Measurements from ENCODE around the gene GUCA1C.

DNA sequence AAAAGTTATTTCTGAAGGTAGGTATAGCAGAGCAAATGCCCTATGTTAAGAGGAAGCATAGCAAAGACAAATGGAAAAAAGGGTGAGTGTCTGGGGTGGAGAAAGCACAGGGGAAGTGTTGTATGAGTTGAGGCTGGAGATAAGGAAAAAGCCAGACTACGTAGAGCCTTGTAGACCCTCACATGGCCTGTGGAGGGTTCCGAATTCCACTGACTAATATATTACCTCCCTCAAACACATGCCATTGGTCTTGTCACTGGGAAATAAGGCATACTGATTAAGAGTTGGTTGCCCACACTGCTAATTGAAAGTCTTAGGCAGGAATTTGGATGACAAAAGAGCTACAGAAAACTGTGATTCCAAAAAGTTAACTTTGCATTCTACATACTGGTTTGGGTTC is 65.9 kb downstream of the GUCA1C start:
- TF ChIP-seq, protein P1, sequence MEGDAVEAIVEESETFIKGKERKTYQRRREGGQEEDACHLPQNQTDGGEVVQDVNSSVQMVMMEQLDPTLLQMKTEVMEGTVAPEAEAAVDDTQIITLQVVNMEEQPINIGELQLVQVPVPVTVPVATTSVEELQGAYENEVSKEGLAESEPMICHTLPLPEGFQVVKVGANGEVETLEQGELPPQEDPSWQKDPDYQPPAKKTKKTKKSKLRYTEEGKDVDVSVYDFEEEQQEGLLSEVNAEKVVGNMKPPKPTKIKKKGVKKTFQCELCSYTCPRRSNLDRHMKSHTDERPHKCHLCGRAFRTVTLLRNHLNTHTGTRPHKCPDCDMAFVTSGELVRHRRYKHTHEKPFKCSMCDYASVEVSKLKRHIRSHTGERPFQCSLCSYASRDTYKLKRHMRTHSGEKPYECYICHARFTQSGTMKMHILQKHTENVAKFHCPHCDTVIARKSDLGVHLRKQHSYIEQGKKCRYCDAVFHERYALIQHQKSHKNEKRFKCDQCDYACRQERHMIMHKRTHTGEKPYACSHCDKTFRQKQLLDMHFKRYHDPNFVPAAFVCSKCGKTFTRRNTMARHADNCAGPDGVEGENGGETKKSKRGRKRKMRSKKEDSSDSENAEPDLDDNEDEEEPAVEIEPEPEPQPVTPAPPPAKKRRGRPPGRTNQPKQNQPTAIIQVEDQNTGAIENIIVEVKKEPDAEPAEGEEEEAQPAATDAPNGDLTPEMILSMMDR (IDR thresholded peaks at IDR 0.05) = no peak
- TF ChIP-seq POLR2A (IDR thresholded peaks at IDR 0.05) = no peak

Data from right lobe of liver (tissue), 4 donors.